Mesenchymal stem cell (in vitro differentiated cells and primary cell): ENCODE measurements around the gene RGS18.

Experiments
- DNase-seq: peaks from one replicate; pipeline ENCODE4 v3.0.0-alpha.2; 2013
- H2AFZ ChIP-seq: one replicate; pipeline ENCODE4 v1.6.1; 2013; ENCODE audit warnings: low read depth, mild to moderate bottlenecking, control low read depth, inconsistent platforms, low read length, moderate library complexity
- H2AK5ac ChIP-seq: 2 replicates; pipeline ENCODE4 v1.6.1; 2013; ENCODE audit warnings: low read length, moderate library complexity, mild to moderate bottlenecking, inconsistent platforms; ENCODE audit not compliant: severe bottlenecking
- H2BK120ac ChIP-seq: one replicate; pipeline ENCODE4 v1.6.1; 2013; ENCODE audit warnings: low read depth, mild to moderate bottlenecking, inconsistent platforms, low read length, moderate library complexity
- H2BK12ac ChIP-seq, 2 experiments: one replicate each; pipeline ENCODE4 v1.6.1; 2013; ENCODE audit warnings: inconsistent platforms in 2 of 2, low read length in 2 of 2, mild to moderate bottlenecking in 2 of 2, moderate library complexity in 2 of 2, control low read depth in 1 of 2
- H2BK15ac ChIP-seq: one replicate; pipeline ENCODE4 v1.6.1; 2013; ENCODE audit warnings: mild to moderate bottlenecking, low read depth, inconsistent platforms; ENCODE audit not compliant: poor library complexity, severe bottlenecking
- H2BK5ac ChIP-seq: 2 replicates; pipeline ENCODE4 v1.6.1; 2013; ENCODE audit warnings: low read depth, mild to moderate bottlenecking, low read length, control low read depth, inconsistent platforms; ENCODE audit not compliant: poor library complexity, severe bottlenecking
- H3K14ac ChIP-seq, 2 experiments: one replicate each; pipeline ENCODE4 v1.6.1; 2013; ENCODE audit warnings: inconsistent platforms in 2 of 2, low read length in 2 of 2, control low read depth in 1 of 2, mild to moderate bottlenecking in 1 of 2, moderate library complexity in 1 of 2
- H3K18ac ChIP-seq, 2 experiments: one replicate each; pipeline ENCODE4 v1.6.1; 2013; ENCODE audit warnings: inconsistent platforms in 2 of 2, low read length in 2 of 2, control low read depth in 1 of 2, low read depth in 1 of 2, mild to moderate bottlenecking in 1 of 2
- H3K23ac ChIP-seq, 2 experiments: one replicate each; pipeline ENCODE4 v1.6.1; 2013; ENCODE audit warnings: inconsistent platforms in 2 of 2, low read length in 2 of 2, mild to moderate bottlenecking in 2 of 2, moderate library complexity in 2 of 2, control low read depth in 1 of 2
- H3K27ac ChIP-seq: 2 replicates; pipeline ENCODE4 v1.5.1; 2013; ENCODE audit warnings: mild to moderate bottlenecking, moderate library complexity, low read length, control low read depth, inconsistent platforms; ENCODE audit not compliant: poor library complexity, severe bottlenecking
- H3K27me3 ChIP-seq, 2 experiments: 2 replicates each; pipeline versions ENCODE4 v1.6.1 to v1.7.0; 2013; ENCODE audit warnings: low read length in 2 of 2, mild to moderate bottlenecking in 2 of 2, moderate library complexity in 2 of 2, control low read depth in 1 of 2, inconsistent platforms in 1 of 2; ENCODE audit not compliant: control insufficient read depth in 1 of 2, insufficient read depth in 1 of 2
- H3K36me3 ChIP-seq, 2 experiments: 2 replicates each; pipeline versions ENCODE4 v1.6.1 to v1.7.0; 2013; ENCODE audit warnings: low read length in 2 of 2, control low read depth in 1 of 2, inconsistent platforms in 1 of 2, low read depth in 1 of 2, mild to moderate bottlenecking in 1 of 2; ENCODE audit not compliant: insufficient read depth in 2 of 2, control insufficient read depth in 1 of 2
- H3K4ac ChIP-seq, 2 experiments: one replicate each; pipeline ENCODE4 v1.6.1; 2013; ENCODE audit warnings: inconsistent platforms in 2 of 2, low read length in 2 of 2, mild to moderate bottlenecking in 2 of 2, moderate library complexity in 2 of 2, control low read depth in 1 of 2, low read depth in 1 of 2
- H3K4me1 ChIP-seq: 2 replicates; pipeline ENCODE4 v1.6.1; 2013; ENCODE audit warnings: low read depth, low read length, control low read depth; ENCODE audit not compliant: control insufficient read depth, insufficient read depth
- H3K4me2 ChIP-seq: 2 replicates; pipeline ENCODE4 v1.6.1; 2013; ENCODE audit warnings: low read length, mild to moderate bottlenecking, inconsistent platforms; ENCODE audit not compliant: poor library complexity, severe bottlenecking
- H3K4me3 ChIP-seq, 2 experiments: 2 replicates each; pipeline versions ENCODE4 v1.5.1 to v1.7.0; 2013; ENCODE audit warnings: low read length in 2 of 2, mild to moderate bottlenecking in 2 of 2, control low read depth in 1 of 2, low read depth in 1 of 2; ENCODE audit not compliant: insufficient read depth in 1 of 2
- H3K79me1 ChIP-seq: replicated peaks from 2 replicates; pipeline ENCODE4 v1.6.1; 2013; ENCODE audit warnings: mild to moderate bottlenecking, control low read depth, low read length, inconsistent platforms; ENCODE audit not compliant: poor library complexity, severe bottlenecking
- H3K9ac ChIP-seq: 2 replicates; pipeline ENCODE4 v1.7.0; 2013; ENCODE audit warnings: mild to moderate bottlenecking, low read length, moderate library complexity
- H3K9me3 ChIP-seq: 2 replicates; pipeline ENCODE4 v1.7.0; 2013; ENCODE audit warnings: mild to moderate bottlenecking, low read length; ENCODE audit not compliant: control insufficient read depth
- H4K8ac ChIP-seq: one replicate; pipeline ENCODE4 v1.6.1; 2013; ENCODE audit warnings: inconsistent platforms, mild to moderate bottlenecking, low read length, moderate library complexity
- H4K91ac ChIP-seq: one replicate; pipeline ENCODE4 v1.6.1; 2013; ENCODE audit warnings: mild to moderate bottlenecking, low read length, inconsistent platforms
- WGBS: methylation state at CpG from one replicate; pipeline ENCODE4 v1.1.7; 2013; ENCODE audit warnings: mixed read lengths; 5-methylcytosine and 5-hydroxymethylcytosine counted together

RGS18 gene

DNA sequence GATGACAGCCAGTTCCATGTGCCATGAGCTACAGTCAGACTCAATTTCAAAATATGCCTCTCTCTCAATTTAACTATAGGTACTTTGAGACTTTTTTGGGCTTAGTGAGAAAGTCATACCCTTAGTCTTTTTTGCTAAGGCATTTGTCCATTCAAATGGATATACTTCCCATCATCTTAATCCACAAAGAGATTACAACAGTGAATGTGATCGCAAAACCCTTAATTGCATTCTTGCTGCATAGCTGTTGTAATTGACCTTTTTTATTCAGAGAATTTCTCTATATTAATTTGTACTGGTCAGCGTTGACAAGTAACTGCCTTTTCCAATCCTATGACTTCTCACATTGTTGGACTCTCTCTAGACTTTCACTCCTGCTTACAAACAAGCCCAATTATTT lies 38.6 kb upstream of the RGS18 start:
- no peak overlapping the region for H3K18ac ChIP-seq
- H3K79me1 ChIP-seq = no peaks in the 10 kb centered on the region
- 86% methylated on average over 1 of the region's 2 CpGs for WGBS
- no peak overlapping the region for H3K4me2 ChIP-seq
- H3K4ac ChIP-seq = no peak overlapping the region
- H2BK5ac ChIP-seq = no peak overlapping the region
- H3K14ac ChIP-seq = no peak overlapping the region
- no peaks in the 10 kb centered on the region for H3K36me3 ChIP-seq
- DNase-seq = no peak
- no peak overlapping the region for H2BK12ac ChIP-seq
- H3K9ac ChIP-seq = no peak overlapping the region
- no peak overlapping the region for H3K23ac ChIP-seq
- H3K4me1 ChIP-seq = no peaks in the 10 kb centered on the region
- no peak overlapping the region for H2AK5ac ChIP-seq
- peaks cover 4% of the 10 kb centered on the region for H3K9me3 ChIP-seq
- no peaks in the 10 kb centered on the region for H3K27me3 ChIP-seq
- H3K27ac ChIP-seq = no peak overlapping the region
- H4K91ac ChIP-seq = no peak overlapping the region
- no peak overlapping the region for H4K8ac ChIP-seq
- H3K4me3 ChIP-seq = no peak overlapping the region
- no peak overlapping the region for H2BK15ac ChIP-seq
- no peak overlapping the region for H2AFZ ChIP-seq
- no peak overlapping the region for H2BK120ac ChIP-seq

DNA sequence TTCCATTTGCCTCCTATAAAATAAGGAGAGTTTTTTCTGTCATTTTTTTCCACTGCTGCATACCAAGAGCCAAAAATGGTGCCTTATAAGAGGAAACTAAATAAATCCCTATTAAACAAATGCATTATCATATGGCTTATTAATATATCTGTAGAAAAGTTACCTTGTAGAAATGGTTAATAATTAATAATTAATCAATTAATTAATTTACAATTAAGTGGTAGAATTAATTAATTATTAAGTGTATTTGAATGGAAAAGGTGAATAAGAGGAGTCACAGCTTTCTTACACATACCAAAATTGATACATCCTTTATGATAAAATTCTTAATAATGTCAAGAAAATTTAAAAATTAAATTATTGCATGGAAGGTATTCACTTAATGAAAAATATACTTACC lies 35.6 kb upstream of the RGS18 start:
- no peak overlapping the region for H2AK5ac ChIP-seq
- no peak overlapping the region for H2BK5ac ChIP-seq
- no peak overlapping the region for H3K9ac ChIP-seq
- no peaks in the 10 kb centered on the region for H3K27me3 ChIP-seq
- DNase-seq = no peak
- no peak overlapping the region for H3K18ac ChIP-seq
- no peaks in the 10 kb centered on the region for H3K36me3 ChIP-seq
- no peak overlapping the region for H2AFZ ChIP-seq
- H3K23ac ChIP-seq = no peak overlapping the region
- H4K91ac ChIP-seq = no peak overlapping the region
- no peak overlapping the region for H3K4ac ChIP-seq
- H2BK12ac ChIP-seq = no peak overlapping the region
- no peak overlapping the region for H3K27ac ChIP-seq
- no peaks in the 10 kb centered on the region for H3K4me1 ChIP-seq
- H3K4me2 ChIP-seq = no peak overlapping the region
- no peak overlapping the region for H4K8ac ChIP-seq
- no peaks in the 10 kb centered on the region for H3K79me1 ChIP-seq
- H2BK15ac ChIP-seq = no peak overlapping the region
- H3K4me3 ChIP-seq = no peak overlapping the region
- peaks cover 4% of the 10 kb centered on the region for H3K9me3 ChIP-seq
- H2BK120ac ChIP-seq = no peak overlapping the region
- H3K14ac ChIP-seq = no peak overlapping the region

GRCh38 chr1:192123212-192123611 lies 35.0 kb upstream of the RGS18 start:
- no peak overlapping the region for H2AK5ac ChIP-seq
- no peaks in the 10 kb centered on the region for H3K27me3 ChIP-seq
- H3K27ac ChIP-seq = no peak overlapping the region
- H3K36me3 ChIP-seq = no peaks in the 10 kb centered on the region
- H3K18ac ChIP-seq = no peak overlapping the region
- no peak overlapping the region for H3K4me2 ChIP-seq
- no peak overlapping the region for H2BK120ac ChIP-seq
- H2BK15ac ChIP-seq = no peak overlapping the region
- H2BK12ac ChIP-seq = no peak overlapping the region
- H3K23ac ChIP-seq = no peak overlapping the region
- H3K14ac ChIP-seq = no peak overlapping the region
- 80% methylated on average over 1 of the region's 2 CpGs for WGBS
- no peak overlapping the region for H2BK5ac ChIP-seq
- DNase-seq = no peak
- no peak overlapping the region for H3K4me3 ChIP-seq
- H3K4me1 ChIP-seq = no peaks in the 10 kb centered on the region
- H4K91ac ChIP-seq = no peak overlapping the region
- H3K4ac ChIP-seq = no peak overlapping the region
- H2AFZ ChIP-seq = no peak overlapping the region
- H3K9ac ChIP-seq = no peak overlapping the region
- no peaks in the 10 kb centered on the region for H3K79me1 ChIP-seq
- no peak overlapping the region for H4K8ac ChIP-seq
- peaks cover 4% of the 10 kb centered on the region for H3K9me3 ChIP-seq

- no peak overlapping the region for H3K4me3 ChIP-seq
- no peak overlapping the region for H2AFZ ChIP-seq
- no peak overlapping the region for H4K91ac ChIP-seq
- no peaks in the 10 kb centered on the region for H3K4me1 ChIP-seq
- H3K4ac ChIP-seq = no peak overlapping the region
- no peak overlapping the region for H3K18ac ChIP-seq
- H3K23ac ChIP-seq = no peak overlapping the region
- H3K79me1 ChIP-seq = no peaks in the 10 kb centered on the region
- H3K27ac ChIP-seq = no peak overlapping the region
- H3K14ac ChIP-seq = no peak overlapping the region
- no peak overlapping the region for H4K8ac ChIP-seq
- WGBS = no CpG with 5 or more reads among the region's 2 CpGs
- H3K9me3 ChIP-seq = no peaks in the 10 kb centered on the region
- H3K27me3 ChIP-seq = no peaks in the 10 kb centered on the region
- no peak overlapping the region for H2BK120ac ChIP-seq
- H3K4me2 ChIP-seq = no peak overlapping the region
- H2BK5ac ChIP-seq = no peak overlapping the region
- H2BK15ac ChIP-seq = no peak overlapping the region
- no peak overlapping the region for H2BK12ac ChIP-seq
- H3K36me3 ChIP-seq = no peaks in the 10 kb centered on the region
- DNase-seq = no peak
- no peak overlapping the region for H2AK5ac ChIP-seq
- no peak overlapping the region for H3K9ac ChIP-seq
Measured at GRCh38 chr1:192126030-192126619, 32.1 kb upstream of the RGS18 start.
